HG03135 (cell line): ENCODE measurements around the gene CYB5R3.
A peak's percentile ranks its signal among the peaks of the same experiment; 100 is the strongest.
"Not testable (repeated sequence)": the region's sequence is repeated elsewhere in the genome, so short reads cannot be mapped to it uniquely, and the experiment has no call there.

Experiments
- ATAC-seq: cut with Tn5 transposase; IDR thresholded peaks from one replicate; pipeline ENCODE4 v1.9.1; 2021; ENCODE audit warnings: mild to moderate bottlenecking, moderate library complexity; ENCODE audit not compliant: unreplicated experiment

CYB5R3 gene

GRCh38 chr22:42679691-42680090 lies 30.5 kb upstream of the CYB5R3 start:
- ATAC-seq: no peak

- ATAC-seq: no peak
Measured at GRCh38 chr22:42678894-42679293, 29.7 kb upstream of the CYB5R3 start.

- ATAC-seq: not testable (repeated sequence)
Measured at GRCh38 chr22:42677936-42678335, 28.7 kb upstream of the CYB5R3 start.

GRCh38 chr22:42676059-42676607 lies 26.9 kb upstream of the CYB5R3 start:
- ATAC-seq: no peak

- ATAC-seq: no peak
Measured at GRCh38 chr22:42673898-42674401, 24.8 kb upstream of the CYB5R3 start.

GRCh38 chr22:42673071-42673470 lies 23.9 kb upstream of the CYB5R3 start:
- not testable (repeated sequence) for ATAC-seq

GRCh38 chr22:42670921-42671709 lies 21.9 kb upstream of the CYB5R3 start:
- no peak for ATAC-seq

GRCh38 chr22:42670046-42670445 lies 20.9 kb upstream of the CYB5R3 start:
- ATAC-seq: no peak

- ATAC-seq: not testable (repeated sequence)
Measured at GRCh38 chr22:42666393-42666792, 17.2 kb upstream of the CYB5R3 start.

GRCh38 chr22:42664976-42665831 lies 16.0 kb upstream of the CYB5R3 start:
- no peak for ATAC-seq

GRCh38 chr22:42661985-42662831 lies 13.0 kb upstream of the CYB5R3 start:
- no peak for ATAC-seq

- no peak for ATAC-seq
Measured at GRCh38 chr22:42656578-42656977, 7.4 kb upstream of the CYB5R3 start.

- ATAC-seq: peak; percentile 56
Measured at GRCh38 chr22:42655693-42656092, 6.5 kb upstream of the CYB5R3 start.

GRCh38 chr22:42654436-42655073 lies 5.4 kb upstream of the CYB5R3 start:
- ATAC-seq: no peak

- ATAC-seq: no peak
Measured at GRCh38 chr22:42653999-42654398, 4.8 kb upstream of the CYB5R3 start.

- no peak for ATAC-seq
Measured at GRCh38 chr22:42651134-42651533, 1.9 kb upstream of the CYB5R3 start.

GRCh38 chr22:42648368-42649245 lies 585 bp downstream of the CYB5R3 start:
- ATAC-seq: peak; percentile 34

GRCh38 chr22:42648017-42648367 lies 1.2 kb downstream of the CYB5R3 start:
- no peak for ATAC-seq
